GM12878 (cell line): ENCODE data around the gene SYCN. TPM values are rescaled to one million over a fixed set of nuclear protein-coding genes. Genes with fewer than 3 reads are reported as not detected.

ENCODE experiments used
- ATAC-seq: fragments of 200-7000 bp; cut with Tn5 transposase; 3 replicates; pipeline ENCODE4 v1.9.1; 2020; ENCODE audit warnings: mild to moderate bottlenecking, moderate library complexity
- BruUV-seq: library from RNA; stranded (reverse); fragments of 400-500 nt; replicated peaks from 2 replicates; lab custom pipeline; 2021; lab: Mats Ljungman, UMichigan
- CTCF ChIA-PET: fragments of 300-600 bp; sonication (Branson Sonifier 250); formaldehyde crosslinking; extraction: SDS; loops from one replicate; lab custom pipeline; 2021; ENCODE audit warnings: inconsistent platforms; lab: Yijun Ruan, JAX
- POLR2A ChIA-PET: fragments of 350-600 bp; formaldehyde crosslinking; extraction: SDS; loops from one replicate; lab custom pipeline; 2021; ENCODE audit warnings: inconsistent platforms; lab: Charles Lee
- RAD21 ChIA-PET: fragments of 300-600 bp; sonication (Branson Sonifier 250); formaldehyde crosslinking; loops from one replicate; lab custom pipeline; 2023; ENCODE audit warnings: antibody characterized with exemption; ENCODE audit not compliant: unreplicated experiment; lab: Charles Lee
- SMC1A ChIA-PET: fragments of 300-600 bp; sonication (Branson Sonifier 250); formaldehyde crosslinking; loops from one replicate; lab custom pipeline; 2023; ENCODE audit not compliant: unreplicated experiment, uncharacterized antibody; lab: Charles Lee
- DNase-seq: peaks from one replicate; pipeline ENCODE4 v3.0.0-alpha.2; 2011; ENCODE audit warnings: low read depth, low spot score
- FAIRE-seq: peaks from 3 replicates; lab custom pipeline; 2011; peaks lifted over from hg19 to GRCh38; lab: Jason Lieb, UNC
- H2AFZ ChIP-seq: 2 replicates; pipeline ENCODE4 v1.6.0; 2011; ENCODE audit warnings: low read depth, low read length, control low read depth; ENCODE audit not compliant: control insufficient read depth
- H3K27ac ChIP-seq: 2 replicates; pipeline ENCODE4 v1.5.1; 2011; ENCODE audit warnings: control low read depth; ENCODE audit not compliant: control insufficient read depth, insufficient read depth
- H3K27me3 ChIP-seq, 2 experiments: replicated peaks in 1 of 2; 2 replicates each; pipeline versions ENCODE4 v1.6.0 to v1.6.1; 2011; ENCODE audit warnings: low read length in 1 of 2; ENCODE audit not compliant: control insufficient read depth in 2 of 2, insufficient read depth in 2 of 2
- H3K36me3 ChIP-seq, 2 experiments: 2 replicates each; pipeline ENCODE4 v1.5.1; 2011; ENCODE audit warnings: low read length in 1 of 2; ENCODE audit not compliant: control insufficient read depth in 2 of 2, insufficient read depth in 2 of 2
- H3K4me1 ChIP-seq: 2 replicates; pipeline ENCODE4 v1.6.1; 2011; ENCODE audit warnings: mild to moderate bottlenecking, low read length, moderate library complexity, mixed read lengths; ENCODE audit not compliant: control insufficient read depth, insufficient read depth
- H3K4me2 ChIP-seq: 2 replicates; pipeline ENCODE4 v1.6.0; 2011; ENCODE audit warnings: control low read depth; ENCODE audit not compliant: control insufficient read depth, insufficient read depth
- H3K4me3 ChIP-seq: fragments of 200-600 bp; sonication (generic); 2 replicates; pipeline ENCODE4 v1.5.1; 2016
- H3K79me2 ChIP-seq: 2 replicates; pipeline ENCODE4 v1.6.0; 2011; ENCODE audit warnings: low read length; ENCODE audit not compliant: control insufficient read depth, insufficient read depth
- H3K9ac ChIP-seq: 2 replicates; pipeline ENCODE4 v1.8.0; 2011; ENCODE audit warnings: low read length, control low read depth, mixed read lengths; ENCODE audit not compliant: control insufficient read depth, insufficient read depth
- H3K9me3 ChIP-seq: replicated peaks from 3 replicates; pipeline ENCODE4 v1.5.1; 2011; ENCODE audit warnings: mild to moderate bottlenecking, low read length; ENCODE audit not compliant: control insufficient read depth, insufficient read depth
- H4K20me1 ChIP-seq: 2 replicates; pipeline ENCODE4 v1.6.0; 2011; ENCODE audit not compliant: control insufficient read depth, insufficient read depth
- BHLHE40 ChIP-seq, 2 experiments: fragments of 450-650 bp in 1 of 2; IDR thresholded peaks; 2 replicates each; pipeline ENCODE4 v1.6.1; 2011 to 2017; ENCODE audit warnings: low read depth in 2 of 2, borderline replicate concordance in 1 of 2, improper control_type of control experiment in 1 of 2, low read length in 1 of 2, mild to moderate bottlenecking in 1 of 2
- GABPA ChIP-seq: IDR thresholded peaks from 2 replicates; pipeline ENCODE4 v1.6.1; 2014; ENCODE audit warnings: antibody characterized with exemption, low read depth, mild to moderate bottlenecking, inconsistent platforms
- MTA2 ChIP-seq: fragments of 450-650 bp; IDR thresholded peaks from 2 replicates; pipeline ENCODE4 v1.6.1; 2016; ENCODE audit warnings: low read depth, mild to moderate bottlenecking, moderate library complexity
- WGBS: methylation state at CpG from one replicate; pipeline ENCODE4 v1.1.6; 2016; ENCODE audit warnings: low lambda C conversion rate; ENCODE audit not compliant: insufficient replicate concordance, insufficient coverage; ENCODE audit errors: missing lambda C conversion rate; 5-methylcytosine and 5-hydroxymethylcytosine counted together
- in situ Hi-C: fragments of 300-500 bp; cut with MboI; formaldehyde crosslinking; loops from 9 replicates; pipeline ENCODE4 v1.14.3; 2018; ENCODE audit warnings: mixed read lengths
- intact Hi-C: fragments of 100-400 bp; cut with micrococcal nuclease; formaldehyde crosslinking; loops from one replicate; pipeline ENCODE4 v1.14.2; 2022; ENCODE audit not compliant: unreplicated experiment
- polyA plus RNA-seq, 11 experiments: library from polyadenylated mRNA; depleted of rRNA in 4 of 11; unstranded in 6 of 11; stranded (reverse) in 5 of 11; fragments of >200 nt; fragmentation: Nextera tagmentation in 4 of 11; fragmentation: Illumina TruSeq in 1 of 11; extraction: Ambion mirVana in 4 of 11; extraction: Trizol in 1 of 11; gene quantifications; 1 replicate in 1 of 11; 2 replicates in 10 of 11; pipeline versions ENCODE4 v1.2.1 to v1.2.3, GENCODE V29; 2011 to 2016; ENCODE audit warnings: inconsistent platforms in 2 of 11, missing spikeins in 2 of 11, low read depth in 1 of 11
- total RNA-seq, 4 experiments: library from RNA; depleted of rRNA in 3 of 4; stranded (reverse); fragments of >200 nt in 3 of 4; fragmentation: Illumina TruSeq in 1 of 4; extraction: Trizol in 1 of 4; gene quantifications; 2 replicates each; pipeline versions ENCODE4 v1.2.1 to v1.2.3, GENCODE V29; 2013 to 2021
- TF ChIP-seq, protein P1 (sequence below): fragments of 450-650 bp; formaldehyde crosslinking; IDR thresholded peaks from 2 replicates; pipeline ENCODE4 v1.4.0; 2020; ENCODE audit warnings: mild to moderate bottlenecking, moderate library complexity
- TF ChIP-seq, protein P2 (sequence below): fragments of 150-350 bp; IDR thresholded peaks from 2 replicates; pipeline ENCODE4 v1.6.1; 2016; ENCODE audit warnings: low read depth, low read length

The SYCN gene
- total and polyA plus RNA-seq, 10 of the 15 experiments (the other 5 are each of a cell fraction or from before 2014, with no cell fraction given) = 0.54 TPM; not detected in 9

DNA sequence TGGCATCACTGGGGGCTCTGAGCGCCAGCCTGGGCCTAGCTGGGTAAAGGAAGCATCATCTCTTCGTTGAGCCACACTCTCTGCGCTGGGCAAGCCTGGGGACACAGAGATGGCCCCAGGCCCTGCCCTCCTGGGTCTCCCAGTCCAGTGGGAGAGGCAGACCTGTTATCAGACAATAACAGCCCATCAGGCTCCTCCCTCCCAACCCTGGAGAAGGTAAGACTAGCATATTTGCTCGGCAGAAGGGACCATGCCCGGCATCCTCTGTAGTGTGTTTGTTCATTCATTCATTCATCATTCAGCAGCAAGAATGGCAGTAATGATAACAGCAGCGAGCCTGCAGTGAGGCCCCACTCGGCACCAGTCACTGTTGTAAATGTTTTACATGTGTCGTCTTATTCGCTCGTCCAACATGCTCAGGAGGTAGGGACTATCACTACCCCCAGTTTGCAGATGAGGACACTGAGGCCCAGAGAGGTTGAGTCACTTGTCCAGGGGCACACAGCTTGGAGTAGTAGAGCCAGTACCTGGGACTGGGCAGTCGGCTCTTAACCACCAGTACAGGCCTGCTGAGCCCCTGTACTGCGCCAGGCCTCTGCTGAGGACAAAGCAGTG is 45.3 kb downstream of the SYCN start:
- ChIA-PET RAD21 (no interaction called here), CTCF (no interaction called here), POLR2A (no interaction called here), SMC1A (no interaction called here)
- Histone ChIP-seq H3K4me3 (no peak overlapping the region), H3K36me3 (no peaks in the 10 kb centered on the region; a peak in 1 of 4 replicates), H3K79me2 (no peaks in the 10 kb centered on the region), H3K27ac (no peak overlapping the region), H3K9ac (no peak overlapping the region), H3K9me3 (no peaks in the 10 kb centered on the region), H2AFZ (no peak overlapping the region), H4K20me1 (no peaks in the 10 kb centered on the region), H3K27me3 (no peaks in the 10 kb centered on the region), H3K4me2 (no peak overlapping the region), H3K4me1 (no peaks in the 10 kb centered on the region)
- in situ Hi-C loops (no loop called here), intact Hi-C loops (no loop called here)
- no peak for DNase-seq
- ATAC-seq = no peak
- WGBS = 74% methylated on average over 12 of the region's 12 CpGs
- BruUV-seq = no TSS peak
- TF ChIP-seq GABPA = no peak
- TF ChIP-seq, protein P1, sequence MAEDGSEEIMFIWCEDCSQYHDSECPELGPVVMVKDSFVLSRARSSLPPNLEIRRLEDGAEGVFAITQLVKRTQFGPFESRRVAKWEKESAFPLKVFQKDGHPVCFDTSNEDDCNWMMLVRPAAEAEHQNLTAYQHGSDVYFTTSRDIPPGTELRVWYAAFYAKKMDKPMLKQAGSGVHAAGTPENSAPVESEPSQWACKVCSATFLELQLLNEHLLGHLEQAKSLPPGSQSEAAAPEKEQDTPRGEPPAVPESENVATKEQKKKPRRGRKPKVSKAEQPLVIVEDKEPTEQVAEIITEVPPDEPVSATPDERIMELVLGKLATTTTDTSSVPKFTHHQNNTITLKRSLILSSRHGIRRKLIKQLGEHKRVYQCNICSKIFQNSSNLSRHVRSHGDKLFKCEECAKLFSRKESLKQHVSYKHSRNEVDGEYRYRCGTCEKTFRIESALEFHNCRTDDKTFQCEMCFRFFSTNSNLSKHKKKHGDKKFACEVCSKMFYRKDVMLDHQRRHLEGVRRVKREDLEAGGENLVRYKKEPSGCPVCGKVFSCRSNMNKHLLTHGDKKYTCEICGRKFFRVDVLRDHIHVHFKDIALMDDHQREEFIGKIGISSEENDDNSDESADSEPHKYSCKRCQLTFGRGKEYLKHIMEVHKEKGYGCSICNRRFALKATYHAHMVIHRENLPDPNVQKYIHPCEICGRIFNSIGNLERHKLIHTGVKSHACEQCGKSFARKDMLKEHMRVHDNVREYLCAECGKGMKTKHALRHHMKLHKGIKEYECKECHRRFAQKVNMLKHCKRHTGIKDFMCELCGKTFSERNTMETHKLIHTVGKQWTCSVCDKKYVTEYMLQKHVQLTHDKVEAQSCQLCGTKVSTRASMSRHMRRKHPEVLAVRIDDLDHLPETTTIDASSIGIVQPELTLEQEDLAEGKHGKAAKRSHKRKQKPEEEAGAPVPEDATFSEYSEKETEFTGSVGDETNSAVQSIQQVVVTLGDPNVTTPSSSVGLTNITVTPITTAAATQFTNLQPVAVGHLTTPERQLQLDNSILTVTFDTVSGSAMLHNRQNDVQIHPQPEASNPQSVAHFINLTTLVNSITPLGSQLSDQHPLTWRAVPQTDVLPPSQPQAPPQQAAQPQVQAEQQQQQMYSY (CRISPR knock-in tag) = no peak
- TF ChIP-seq, protein P2, sequence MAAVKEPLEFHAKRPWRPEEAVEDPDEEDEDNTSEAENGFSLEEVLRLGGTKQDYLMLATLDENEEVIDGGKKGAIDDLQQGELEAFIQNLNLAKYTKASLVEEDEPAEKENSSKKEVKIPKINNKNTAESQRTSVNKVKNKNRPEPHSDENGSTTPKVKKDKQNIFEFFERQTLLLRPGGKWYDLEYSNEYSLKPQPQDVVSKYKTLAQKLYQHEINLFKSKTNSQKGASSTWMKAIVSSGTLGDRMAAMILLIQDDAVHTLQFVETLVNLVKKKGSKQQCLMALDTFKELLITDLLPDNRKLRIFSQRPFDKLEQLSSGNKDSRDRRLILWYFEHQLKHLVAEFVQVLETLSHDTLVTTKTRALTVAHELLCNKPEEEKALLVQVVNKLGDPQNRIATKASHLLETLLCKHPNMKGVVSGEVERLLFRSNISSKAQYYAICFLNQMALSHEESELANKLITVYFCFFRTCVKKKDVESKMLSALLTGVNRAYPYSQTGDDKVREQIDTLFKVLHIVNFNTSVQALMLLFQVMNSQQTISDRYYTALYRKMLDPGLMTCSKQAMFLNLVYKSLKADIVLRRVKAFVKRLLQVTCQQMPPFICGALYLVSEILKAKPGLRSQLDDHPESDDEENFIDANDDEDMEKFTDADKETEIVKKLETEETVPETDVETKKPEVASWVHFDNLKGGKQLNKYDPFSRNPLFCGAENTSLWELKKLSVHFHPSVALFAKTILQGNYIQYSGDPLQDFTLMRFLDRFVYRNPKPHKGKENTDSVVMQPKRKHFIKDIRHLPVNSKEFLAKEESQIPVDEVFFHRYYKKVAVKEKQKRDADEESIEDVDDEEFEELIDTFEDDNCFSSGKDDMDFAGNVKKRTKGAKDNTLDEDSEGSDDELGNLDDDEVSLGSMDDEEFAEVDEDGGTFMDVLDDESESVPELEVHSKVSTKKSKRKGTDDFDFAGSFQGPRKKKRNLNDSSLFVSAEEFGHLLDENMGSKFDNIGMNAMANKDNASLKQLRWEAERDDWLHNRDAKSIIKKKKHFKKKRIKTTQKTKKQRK = no peak
- TF ChIP-seq BHLHE40 (IDR thresholded peaks at IDR 0.05; ENCODE audit: borderline replicate concordance in 1 of 2, low read depth in 2 of 2, low read length in 1 of 2) = no peak
- no peak for TF ChIP-seq MTA2
- no peak for FAIRE-seq
